Smooth muscle cell of bladder (primary cell): Measurements from ENCODE around the gene GRID1. TPM values are rescaled to one million over a fixed set of nuclear protein-coding genes. Genes with fewer than 3 reads are reported as not detected.

Experiments used
- total RNA-seq: library from RNA; depleted of rRNA; stranded (reverse); fragments of >200 nt; gene quantifications from 2 replicates; pipeline ENCODE4 v1.2.3, GENCODE V29; 2014

The GRID1 gene
- under 0.01 and 0.09 TPM in 2 replicates for total RNA-seq

DNA sequence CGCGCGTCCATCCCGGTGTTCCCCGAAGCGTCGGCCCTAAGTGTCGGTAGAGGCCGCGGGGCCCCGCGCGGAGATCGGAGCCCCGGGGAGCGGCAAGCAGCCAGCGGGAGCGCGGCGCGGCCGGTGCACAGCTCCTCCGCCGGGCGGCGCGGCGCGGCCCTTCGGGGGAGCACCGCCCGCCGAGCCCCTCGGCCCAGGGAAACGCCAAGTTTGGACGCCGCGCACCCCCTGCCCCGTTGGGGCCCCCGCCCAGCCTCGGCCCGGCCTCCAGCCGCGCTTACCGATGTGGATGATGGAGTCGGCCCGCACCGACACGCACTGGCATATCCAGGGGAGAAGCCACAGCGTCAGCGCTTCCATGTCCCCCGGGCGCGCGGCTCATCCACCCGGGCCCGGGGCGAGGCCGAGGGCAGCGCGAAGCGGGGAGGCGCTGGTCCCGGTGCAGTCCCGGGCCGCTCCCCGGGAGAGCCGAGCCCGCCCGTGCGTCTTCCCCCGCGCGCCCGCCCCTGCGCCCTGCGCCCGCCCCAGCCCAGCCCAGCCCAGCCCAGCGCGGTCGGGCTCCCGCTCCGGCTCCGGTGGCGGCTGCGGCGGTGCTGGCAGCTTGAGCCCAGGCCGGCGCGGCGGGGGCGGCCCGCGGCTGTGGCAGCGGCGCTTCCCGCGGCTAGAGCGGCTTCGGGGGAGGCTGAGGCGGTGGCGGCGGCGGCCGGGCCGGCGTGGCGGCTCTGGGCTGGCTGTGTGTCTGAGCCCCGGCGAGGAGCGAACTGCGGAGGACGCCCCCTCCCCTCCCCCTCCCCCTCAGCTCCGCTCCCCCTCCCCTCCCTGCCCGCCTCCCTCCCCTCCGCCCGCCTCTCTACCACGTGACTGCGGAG lies at the start of gene GRID1:
Gene GRID1, minus strand, starts transcription at position 763 of the 869 bp plus-strand sequence.

Other genes with a start within 250 kb of the GRID1 start
- gene WAPL, start 155.0 kb upstream of the GRID1 start, total RNA-seq: 42.2 and 48.5 TPM in 2 replicates